ENCODE measurements around the gene DLG2.

The DLG2 gene

DNA sequence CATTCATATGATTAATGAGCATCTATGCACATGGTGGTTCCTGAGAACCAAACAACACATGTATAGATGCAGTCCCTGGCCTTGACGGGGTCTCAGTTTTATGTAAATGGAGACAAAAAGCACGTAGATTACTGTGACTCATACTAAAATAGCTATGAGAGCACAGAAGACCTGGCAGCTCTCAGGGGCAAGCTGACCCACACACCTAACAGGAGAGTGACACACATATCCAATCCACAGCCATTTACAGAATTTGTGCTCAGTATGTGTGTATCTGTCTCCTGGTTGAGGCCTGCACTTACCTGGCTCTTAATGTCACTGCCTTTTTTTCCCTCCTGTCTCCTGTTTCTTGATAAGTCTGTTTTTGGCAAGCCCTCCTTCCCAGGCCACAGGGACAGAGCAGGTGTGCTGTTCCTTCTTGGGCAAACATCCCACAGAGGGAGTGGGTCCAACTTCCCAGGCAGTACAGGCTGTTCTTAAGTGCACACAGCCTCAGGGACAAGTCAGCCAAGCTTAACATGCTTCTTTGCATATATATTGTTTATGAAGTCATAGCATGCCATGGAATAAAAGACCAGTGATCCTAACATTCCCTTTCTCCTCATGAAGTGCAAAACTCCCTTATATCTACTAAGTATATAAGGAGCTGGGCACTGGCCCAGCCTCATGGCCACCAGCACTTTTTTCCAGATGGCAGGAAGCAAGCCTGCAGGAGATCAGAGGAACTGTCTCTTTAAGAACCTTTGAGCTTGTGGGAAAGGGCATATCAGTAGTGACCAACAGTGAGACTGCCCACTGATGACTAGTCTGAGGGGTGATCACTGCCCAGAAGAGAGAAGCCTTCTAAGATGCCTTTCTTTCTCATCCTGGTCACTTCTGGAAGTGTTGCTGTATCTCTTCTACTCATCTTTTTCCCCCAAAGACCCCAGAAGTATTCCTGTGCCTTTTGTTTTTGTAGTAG lies 2216.3 kb downstream of the DLG2 start:
- DNase-seq, result no peak

DNA sequence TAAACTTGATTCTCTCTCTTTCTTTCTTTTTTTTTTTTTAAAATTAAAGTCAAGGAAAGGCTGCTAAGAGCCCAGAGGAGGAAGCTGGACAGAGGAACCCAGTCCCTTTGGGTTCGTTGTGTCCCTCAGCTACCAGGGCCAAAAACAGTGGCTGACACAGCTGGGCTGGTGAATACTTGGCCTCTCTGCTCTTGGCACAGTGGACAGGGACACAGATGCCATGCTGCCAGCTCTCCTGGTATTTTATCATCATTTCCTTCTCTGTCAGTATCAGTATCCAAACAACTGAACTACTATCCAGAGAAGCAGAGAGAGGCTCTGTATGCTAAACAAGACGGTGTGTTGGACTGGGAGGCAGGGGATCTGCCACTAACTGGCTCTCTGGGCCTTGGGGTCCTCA lies 2217.3 kb downstream of the DLG2 start:
- no peak for DNase-seq

DNA sequence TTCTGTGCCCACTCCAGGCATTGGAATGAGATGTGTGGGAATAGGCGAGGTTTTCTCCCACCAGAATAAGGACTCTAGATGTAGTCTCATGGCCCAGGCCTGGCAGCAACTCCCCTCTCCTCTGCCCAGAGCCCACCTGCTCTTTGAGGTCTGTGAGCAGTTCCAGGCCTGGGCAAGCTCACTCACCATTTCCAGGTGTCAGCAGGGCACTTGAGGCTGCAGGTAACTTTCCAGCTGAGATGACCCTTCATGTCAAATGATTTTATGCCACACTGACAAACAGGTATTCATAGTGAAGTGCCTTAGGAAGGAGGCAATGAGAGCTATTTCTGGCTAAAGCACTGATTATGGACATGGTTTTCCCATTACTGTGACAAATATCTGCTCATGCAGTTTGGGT lies 2217.7 kb downstream of the DLG2 start:
- DNase-seq, result no peak

DNA sequence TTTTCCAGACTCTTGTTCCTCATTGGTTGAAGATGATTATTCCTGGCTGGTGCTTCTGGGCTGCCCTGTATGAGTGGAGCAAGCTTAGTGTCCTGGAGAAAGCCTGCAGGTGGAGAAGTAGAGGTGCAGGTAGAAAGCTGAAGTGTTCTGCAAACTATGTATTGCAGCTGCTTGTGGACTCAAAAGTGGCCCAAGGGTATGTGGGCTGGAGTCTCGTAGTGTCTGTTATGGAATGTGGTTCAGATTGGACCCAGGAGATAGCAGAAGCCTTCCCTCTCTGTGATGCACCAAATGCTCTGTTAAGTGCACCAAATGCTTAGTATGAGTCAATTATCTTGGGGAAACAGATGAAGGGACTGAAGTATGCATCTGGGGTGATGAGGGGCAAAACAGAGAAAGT lies 2218.2 kb downstream of the DLG2 start:
- no peak for DNase-seq

All from NCI-H524 (cell line).